Stimulated activated naive CD4-positive, alpha-beta T cell treated with Interleukin-2 at 50 U/mL for 16 hours (primary cell): Measurements from ENCODE around the gene RASA3.
A peak's percentile ranks its signal among the peaks of the same experiment; 100 is the strongest.
"Not testable (repeated sequence)": the region's sequence is repeated elsewhere in the genome, so short reads cannot be mapped to it uniquely, and the experiment has no call there.

Source experiments
- DNase-seq: peaks from one replicate; lab custom pipeline; 2025; lab: John Stamatoyannopoulos, UW

RASA3 gene

GRCh38 chr13:114132419-114133121, at the start of gene RASA3:
Gene RASA3, minus strand, starts transcription at chr13:114132623. Its CDS starts 134 bp downstream, at chr13:114132489.
- DNase-seq: peak; percentile 54

GRCh38 chr13:114179087-114179658, 46.8 kb upstream of the RASA3 start, which contains the start of gene CFAP97D2:
Gene CFAP97D2, plus strand, starts transcription at chr13:114179257. Its CDS starts 74 bp downstream, at chr13:114179331.
- no peak for DNase-seq

GRCh38 chr13:114177245-114178010, 45.0 kb upstream of the RASA3 start:
- DNase-seq: no peak

- not testable (repeated sequence) for DNase-seq
These were observed 44.0 kb upstream of the RASA3 start for GRCh38 chr13:114176359-114176902.

- DNase-seq: no peak
These were observed 42.1 kb upstream of the RASA3 start for GRCh38 chr13:114174529-114174961.

GRCh38 chr13:114173745-114174144, 41.3 kb upstream of the RASA3 start:
- DNase-seq: no peak

- no peak for DNase-seq
These were observed 40.8 kb upstream of the RASA3 start for GRCh38 chr13:114173272-114173671.

- DNase-seq: no peak
These were observed 35.5 kb upstream of the RASA3 start for GRCh38 chr13:114167885-114168284.

- DNase-seq: no peak
These were observed 35.0 kb upstream of the RASA3 start for GRCh38 chr13:114167426-114167825.

- DNase-seq: no peak
These were observed 34.1 kb upstream of the RASA3 start for GRCh38 chr13:114166381-114167131.

- DNase-seq: no peak
These were observed 32.4 kb upstream of the RASA3 start for GRCh38 chr13:114164681-114165429.

GRCh38 chr13:114164053-114164452, 31.6 kb upstream of the RASA3 start:
- no peak for DNase-seq

- no peak for DNase-seq
These were observed 30.1 kb upstream of the RASA3 start for GRCh38 chr13:114162533-114162922.

GRCh38 chr13:114161644-114162532, 29.5 kb upstream of the RASA3 start:
- DNase-seq: no peak

GRCh38 chr13:114161028-114161556, 28.7 kb upstream of the RASA3 start:
- DNase-seq: peak; percentile 20

GRCh38 chr13:114158869-114159666, 26.6 kb upstream of the RASA3 start:
- DNase-seq: not testable (repeated sequence)

- DNase-seq: no peak
These were observed 25.6 kb upstream of the RASA3 start for GRCh38 chr13:114157869-114158495.
